D721Med (cell line): ENCODE measurements around the gene TMEM200B.

Source experiments
- DNase-seq: peaks from one replicate; pipeline ENCODE4 v3.0.0; 2011; ENCODE audit warnings: low spot score; ENCODE audit not compliant: insufficient read length
- FAIRE-seq: peaks from 2 replicates; lab custom pipeline; 2011; peaks lifted over from hg19 to GRCh38; lab: Jason Lieb, UNC
- CTCF ChIP-seq: IDR thresholded peaks from 2 replicates; pipeline ENCODE4 v1.5.1; 2012; ENCODE audit warnings: mild to moderate bottlenecking, control low read depth; ENCODE audit not compliant: insufficient read depth; ENCODE audit errors: missing control alignments

TMEM200B gene

GRCh38 chr1:29077155-29077554 is 46.5 kb downstream of the TMEM200B start:
- DNase-seq (no peak), FAIRE-seq (no peak)
- TF ChIP-seq CTCF: no peak
